Measurements from ENCODE around the gene KIF5C. TPM values are rescaled to one million over a fixed set of nuclear protein-coding genes. Genes with fewer than 3 reads are reported as not detected.

Gene KIF5C
- total RNA-seq, 1 experiment from 2014 or later = 0.11 TPM

DNA sequence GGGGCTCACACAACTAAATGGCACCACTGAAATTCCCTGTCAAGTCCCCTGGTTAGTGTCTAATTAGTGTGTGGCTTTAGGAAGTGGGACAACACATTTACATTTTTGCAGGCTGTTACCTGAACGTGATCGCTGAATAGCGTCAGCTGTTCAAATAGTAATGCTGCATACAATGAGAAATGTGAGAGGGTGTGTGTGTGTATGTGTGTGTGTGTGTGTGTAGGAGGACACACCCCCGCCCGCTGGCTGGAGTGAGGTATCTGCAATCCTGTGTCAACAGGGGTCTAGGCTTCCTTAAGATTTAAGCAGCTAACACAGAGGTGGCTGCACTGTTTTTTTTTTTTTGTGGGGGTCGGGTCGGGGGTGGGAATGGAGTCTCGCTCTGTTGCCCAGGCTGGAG lies 158.7 kb downstream of the KIF5C start:
- H3K4me3 ChIP-seq = no peak overlapping the region
- DNase-seq (ENCODE audit: low read depth in 1 of 2, low spot score in 2 of 2) = no peak
- no peak overlapping the region for H3K27ac ChIP-seq
- no peaks in the 10 kb centered on the region for H3K9me3 ChIP-seq (replicated peaks)
- peaks cover 11% of the 10 kb centered on the region for H3K4me1 ChIP-seq (replicated peaks)
- no peaks in the 10 kb centered on the region for H3K27me3 ChIP-seq (replicated peaks)
- no peaks in the 10 kb centered on the region for H3K36me3 ChIP-seq

DNA sequence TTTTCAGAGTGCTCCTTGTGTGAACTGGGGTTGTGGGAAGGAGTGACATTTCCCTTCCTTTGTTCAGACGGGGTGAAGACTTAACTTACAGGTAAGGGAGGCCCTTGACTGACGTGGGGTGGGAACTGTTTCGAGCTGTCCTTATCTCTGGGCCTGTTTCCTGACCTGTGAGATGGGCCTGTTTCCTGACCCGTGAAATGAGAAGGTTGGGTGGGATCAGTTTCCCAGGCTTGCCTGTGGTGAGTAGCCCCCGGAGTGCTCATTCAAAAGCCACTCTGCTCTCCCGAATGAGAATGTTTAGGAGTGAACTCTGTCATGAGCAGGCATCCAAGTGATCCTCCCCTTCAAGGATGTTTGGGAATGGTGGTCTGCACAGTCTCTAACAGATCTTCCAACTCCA lies 159.4 kb downstream of the KIF5C start:
- Histone ChIP-seq H3K36me3 (no peaks in the 10 kb centered on the region), H3K27me3 (replicated peaks) (no peaks in the 10 kb centered on the region), H3K27ac (no peak overlapping the region), H3K4me3 (no peak overlapping the region), H3K9me3 (replicated peaks) (no peaks in the 10 kb centered on the region), H3K4me1 (replicated peaks) (peaks cover 17% of the 10 kb centered on the region)
- DNase-seq (ENCODE audit: low read depth in 1 of 2, low spot score in 2 of 2) = no peak

DNA sequence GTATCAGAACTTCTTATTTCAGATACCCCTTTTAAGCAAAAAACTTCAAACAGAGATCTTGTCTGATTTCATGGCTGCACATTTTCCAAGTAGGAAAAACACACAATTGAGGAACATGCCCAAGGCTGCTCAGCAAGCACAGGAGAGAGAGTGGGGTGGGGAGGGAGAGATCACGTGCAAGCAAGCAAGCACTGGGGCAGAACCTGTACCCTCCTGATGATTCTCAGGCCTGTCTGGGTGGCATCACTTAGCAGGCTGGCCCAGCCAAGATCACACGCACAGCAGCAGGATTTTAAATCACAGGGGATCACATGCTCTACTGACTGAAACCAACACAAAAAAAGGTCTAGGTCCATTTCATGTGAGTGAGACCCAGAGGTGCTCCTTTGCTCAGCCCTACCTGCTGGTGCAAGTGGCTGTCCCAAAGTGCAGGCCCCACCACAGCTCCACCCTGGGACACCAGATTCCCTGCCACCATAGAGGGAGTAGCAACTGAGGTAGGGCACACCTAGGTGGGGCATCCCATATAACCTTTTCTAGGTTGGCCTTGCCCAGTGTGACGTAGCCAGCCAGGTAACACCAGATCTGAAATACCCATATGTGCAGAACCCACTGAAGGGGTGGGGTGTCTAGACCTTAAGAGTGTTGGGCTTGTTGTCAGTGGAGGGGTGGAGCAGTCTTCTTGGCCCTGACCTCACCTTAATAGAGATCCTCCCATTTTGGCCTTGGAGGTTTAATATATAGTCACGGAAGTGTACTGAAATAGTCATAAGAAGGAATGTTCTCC lies 161.7 kb downstream of the KIF5C start:
- no peaks in the 10 kb centered on the region for H3K36me3 ChIP-seq

DNA sequence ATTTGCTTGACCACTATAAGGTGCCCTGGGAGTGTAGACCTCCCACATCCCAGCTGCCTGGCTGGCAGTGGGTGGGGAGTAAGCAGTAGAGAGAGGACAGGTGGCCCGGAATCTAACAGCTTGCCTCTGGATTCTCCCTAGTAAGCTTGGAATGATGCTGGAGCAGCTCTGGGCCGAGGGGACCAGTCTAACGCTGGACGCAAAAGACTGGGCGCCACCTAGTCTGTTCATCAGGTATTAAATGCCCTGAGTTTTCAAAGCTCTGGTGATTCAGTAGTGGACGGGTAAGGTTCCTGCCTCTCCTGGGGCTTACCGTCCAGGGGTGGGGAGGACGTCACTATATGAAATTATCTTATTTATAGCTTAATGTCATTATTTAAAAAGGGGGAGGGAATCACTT lies 162.8 kb downstream of the KIF5C start:
- Histone ChIP-seq H3K9me3 (replicated peaks) (no peaks in the 10 kb centered on the region), H3K36me3 (no peaks in the 10 kb centered on the region), H3K27me3 (replicated peaks) (no peaks in the 10 kb centered on the region), H3K27ac (no peak overlapping the region), H3K4me3 (peak overlapping the region; percentile 91), H3K4me1 (replicated peaks) (peaks cover 32% of the 10 kb centered on the region)
- no peak for DNase-seq (ENCODE audit: low read depth in 1 of 2, low spot score in 2 of 2)

More for the DNA sequence above, 161.7 kb downstream of the KIF5C start:
- H3K9me3 ChIP-seq (replicated peaks) = no peaks in the 10 kb centered on the region
- peaks cover 22% of the 10 kb centered on the region for H3K4me1 ChIP-seq (replicated peaks)
- no peak for DNase-seq (ENCODE audit: low read depth in 1 of 2, low spot score in 2 of 2)
- H3K4me3 ChIP-seq = no peak overlapping the region
- H3K27me3 ChIP-seq (replicated peaks) = no peaks in the 10 kb centered on the region
- H3K27ac ChIP-seq = no peak overlapping the region

DNA sequence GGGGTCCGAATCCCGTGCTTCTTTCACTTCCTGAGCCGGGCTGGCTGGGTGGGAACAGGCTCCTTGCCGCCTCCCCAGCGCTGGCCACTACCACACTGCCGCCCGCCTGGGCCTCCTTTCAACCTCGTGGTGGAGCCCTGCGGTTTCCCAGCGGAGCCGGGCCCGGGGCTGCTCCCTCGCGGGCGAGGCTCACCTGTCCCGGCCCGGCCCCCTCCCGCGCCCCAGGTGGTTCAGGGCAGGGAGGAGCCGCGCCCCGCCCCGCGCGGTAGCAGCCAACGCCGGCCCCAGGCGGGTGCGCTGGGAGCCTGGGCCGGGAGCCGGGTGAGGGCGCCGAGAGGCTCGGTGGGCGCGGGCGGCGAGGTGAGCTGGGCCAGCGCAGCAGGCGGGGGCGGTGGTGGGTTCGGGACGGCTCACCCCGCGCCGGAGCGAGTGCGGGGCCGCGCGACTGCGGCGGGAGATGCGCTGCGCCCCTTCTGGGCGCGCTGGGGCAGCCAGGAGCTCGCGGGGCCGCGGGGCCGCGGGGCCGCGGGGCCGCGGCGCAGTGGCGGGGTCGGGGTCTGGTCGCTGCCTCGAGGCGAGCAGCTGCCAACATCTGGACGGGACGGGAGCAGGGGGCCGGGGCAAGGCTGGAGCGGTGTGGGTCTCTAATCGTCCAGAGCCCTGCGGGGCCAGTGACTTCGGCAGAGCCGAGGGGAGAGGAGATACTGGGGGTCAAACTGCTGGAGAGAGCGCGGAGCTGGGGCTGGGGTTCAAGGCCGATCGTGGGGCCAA lies 163.6 kb downstream of the KIF5C start, which contains the start of gene LYPD6B:
Gene LYPD6B (plus strand): TSS at position 258 of the 771 bp plus-strand sequence. CDS start 92,250 bp downstream, outside the sequence.
- H3K4me1 ChIP-seq (replicated peaks) = peaks cover 39% of the 10 kb centered on the region
- H3K9me3 ChIP-seq (replicated peaks) = no peaks in the 10 kb centered on the region
- peak within 1 kb of the TSS; percentile 49; the same call in 1 of the 2 replicates for H3K27ac ChIP-seq
- H3K36me3 ChIP-seq = no peaks in the 10 kb centered on the region
- peak; percentile 49 to 56 for DNase-seq (ENCODE audit: low read depth in 1 of 2, low spot score in 2 of 2)
- peak within 1 kb of the TSS; percentile 91 for H3K4me3 ChIP-seq
- no peaks in the 10 kb centered on the region for H3K27me3 ChIP-seq (replicated peaks)

DNA sequence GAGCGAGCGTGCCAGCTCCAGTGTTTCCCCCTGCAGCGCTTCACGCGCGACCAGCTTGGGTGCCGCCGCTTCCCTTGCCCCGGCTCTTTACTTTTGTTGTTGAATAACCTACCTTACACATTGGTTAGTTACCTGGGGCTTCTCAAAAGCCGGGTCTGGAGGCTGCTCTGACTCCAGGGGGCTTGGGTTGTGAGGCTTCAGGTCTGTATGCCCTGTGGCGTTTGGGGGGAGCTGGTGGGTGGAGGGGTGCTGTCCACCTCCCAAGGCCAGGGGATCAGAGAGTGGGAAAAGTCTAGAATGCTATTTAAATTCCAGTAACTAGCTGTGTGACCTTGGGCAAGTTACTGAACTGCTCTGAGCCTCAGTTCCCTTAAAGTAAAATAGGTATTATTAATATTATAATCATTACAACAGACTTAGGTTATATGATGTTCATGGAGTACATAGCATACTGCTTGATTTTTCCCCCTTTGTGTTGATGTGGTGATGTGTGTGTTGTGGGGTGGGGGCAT lies 164.2 kb downstream of the KIF5C start:
- H3K4me3 ChIP-seq = peak overlapping the region; percentile 91

DNA sequence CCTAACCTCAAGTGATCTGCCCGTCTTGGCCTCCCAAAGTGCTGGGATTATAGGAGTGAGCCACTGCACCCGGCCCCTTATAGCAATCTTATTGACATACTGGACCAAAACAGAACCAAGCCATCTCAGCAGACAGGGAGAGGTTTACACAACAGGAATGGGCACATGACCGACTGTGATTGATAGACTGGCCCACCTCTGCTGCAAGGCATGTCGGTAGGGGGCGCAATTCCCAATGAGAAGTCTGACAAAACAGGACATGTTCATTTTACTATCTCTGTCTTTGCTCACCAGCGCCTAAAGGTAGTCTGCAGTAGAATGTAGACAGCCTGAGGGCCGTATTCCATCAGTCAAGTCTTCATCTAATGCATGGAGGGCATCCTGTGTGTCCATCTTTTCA lies 165.4 kb downstream of the KIF5C start:
- Histone ChIP-seq H3K27me3 (replicated peaks) (no peaks in the 10 kb centered on the region), H3K4me1 (replicated peaks) (peaks cover 49% of the 10 kb centered on the region), H3K4me3 (no peak overlapping the region), H3K27ac (no peak overlapping the region), H3K36me3 (no peaks in the 10 kb centered on the region), H3K9me3 (replicated peaks) (no peaks in the 10 kb centered on the region)
- DNase-seq (ENCODE audit: low read depth in 1 of 2, low spot score in 2 of 2) = no peak

More for the DNA sequence above, 164.2 kb downstream of the KIF5C start:
- Histone ChIP-seq H3K36me3 (no peaks in the 10 kb centered on the region), H3K4me1 (replicated peaks) (peaks cover 46% of the 10 kb centered on the region), H3K9me3 (replicated peaks) (no peaks in the 10 kb centered on the region), H3K27me3 (replicated peaks) (no peaks in the 10 kb centered on the region), H3K27ac (no peak overlapping the region)
- DNase-seq (ENCODE audit: low read depth in 1 of 2, low spot score in 2 of 2) = no peak

DNA sequence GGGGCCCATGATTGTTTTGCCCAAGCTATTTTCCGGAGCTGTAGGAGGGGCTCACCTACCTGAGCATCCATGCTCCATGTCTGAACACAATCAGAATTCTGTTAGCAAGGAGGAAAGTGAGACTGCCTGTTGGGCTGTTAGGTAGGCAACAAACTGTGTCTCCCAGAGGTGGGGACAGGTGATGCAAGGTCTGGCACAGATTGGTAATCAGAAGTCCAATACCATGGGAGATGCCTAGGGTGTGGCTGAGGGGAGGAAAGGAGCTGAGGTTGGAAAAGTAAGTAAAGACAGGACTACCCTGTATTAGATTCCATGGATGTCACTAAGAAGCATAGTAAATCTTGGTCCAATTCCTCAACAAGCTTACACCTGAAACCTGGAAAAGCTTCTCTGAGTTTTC lies 166.5 kb downstream of the KIF5C start:
- no peaks in the 10 kb centered on the region for H3K36me3 ChIP-seq
- no peak overlapping the region for H3K27ac ChIP-seq
- no peaks in the 10 kb centered on the region for H3K9me3 ChIP-seq (replicated peaks)
- no peak overlapping the region for H3K4me3 ChIP-seq
- H3K4me1 ChIP-seq (replicated peaks) = peaks cover 49% of the 10 kb centered on the region
- no peaks in the 10 kb centered on the region for H3K27me3 ChIP-seq (replicated peaks)
- DNase-seq (ENCODE audit: low read depth in 1 of 2, low spot score in 2 of 2) = no peak

DNA sequence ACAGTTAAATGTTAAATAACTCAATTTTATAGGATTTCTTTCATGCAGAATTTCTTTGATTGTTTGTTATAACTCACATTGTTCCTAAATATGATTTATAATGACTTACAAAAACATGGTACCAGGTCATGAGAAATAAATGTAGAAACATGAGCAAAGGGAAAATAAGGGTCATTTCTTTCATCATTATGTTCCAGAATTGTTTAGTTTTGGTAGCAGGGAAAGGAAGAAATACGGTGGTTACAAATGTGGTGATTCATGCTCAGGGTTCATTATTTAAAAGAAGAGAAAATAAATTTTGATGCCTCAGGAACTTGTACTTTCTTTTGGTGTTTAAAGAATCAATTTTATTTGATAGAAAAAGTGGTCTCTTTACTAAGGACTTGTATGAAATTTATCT lies 167.9 kb downstream of the KIF5C start:
- Histone ChIP-seq H3K27ac (peak overlapping the region; percentile 16), H3K9me3 (replicated peaks) (0 out of 2 replicates have a peak, but pooled peaks cover 7% of the 10 kb centered on the region), H3K36me3 (no peaks in the 10 kb centered on the region), H3K4me3 (no peak overlapping the region), H3K27me3 (replicated peaks) (no peaks in the 10 kb centered on the region), H3K4me1 (replicated peaks) (peaks cover 45% of the 10 kb centered on the region)
- DNase-seq (ENCODE audit: low read depth in 1 of 2, low spot score in 2 of 2) = no peak

DNA sequence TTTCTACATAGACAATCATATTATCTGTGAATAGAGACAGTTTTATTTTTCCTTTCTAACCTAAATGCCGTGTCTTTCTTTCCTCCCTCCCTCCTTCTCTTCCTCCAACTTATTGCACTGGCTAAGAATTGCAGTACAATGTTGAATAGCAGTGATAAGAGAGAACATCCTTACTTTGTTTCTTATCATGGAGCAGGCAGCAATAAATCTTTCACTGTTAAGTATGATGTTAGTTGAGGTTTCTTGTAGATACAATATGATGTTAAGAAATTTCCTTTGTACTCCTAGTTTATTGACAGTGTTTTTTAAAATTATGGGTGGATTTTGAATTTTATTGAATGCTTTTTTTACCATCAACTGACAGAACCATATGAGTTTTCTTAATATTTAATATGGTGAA lies 169.5 kb downstream of the KIF5C start:
- no peaks in the 10 kb centered on the region for H3K27me3 ChIP-seq (replicated peaks)
- no peak for DNase-seq (ENCODE audit: low read depth in 1 of 2, low spot score in 2 of 2)
- H3K36me3 ChIP-seq = no peaks in the 10 kb centered on the region
- peaks cover 40% of the 10 kb centered on the region for H3K4me1 ChIP-seq (replicated peaks)
- no peak overlapping the region for H3K27ac ChIP-seq
- H3K9me3 ChIP-seq (replicated peaks) = 0 out of 2 replicates have a peak, but pooled peaks cover 7% of the 10 kb centered on the region
- H3K4me3 ChIP-seq = no peak overlapping the region

DNA sequence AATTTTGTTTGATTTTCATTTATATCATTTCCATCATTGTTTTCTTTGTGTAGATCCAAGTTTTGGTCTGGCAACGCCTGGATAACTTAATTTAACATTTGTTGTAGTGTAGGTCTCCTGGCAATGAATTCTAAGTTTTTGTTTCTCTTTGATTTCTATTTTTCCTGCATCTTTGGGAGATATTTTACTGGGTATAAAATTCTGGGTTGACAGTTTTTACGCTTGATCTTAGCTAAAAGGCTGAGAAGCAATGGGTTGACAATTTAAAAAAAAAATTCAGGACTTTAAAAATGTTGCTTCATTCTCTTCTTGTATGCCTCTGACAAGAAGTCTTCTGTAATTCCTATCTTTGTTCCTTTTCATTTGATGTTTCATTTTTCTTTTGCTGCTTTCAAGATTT lies 172.1 kb downstream of the KIF5C start:
- Histone ChIP-seq H3K9me3 (replicated peaks) (0 out of 2 replicates have a peak, but pooled peaks cover 7% of the 10 kb centered on the region), H3K27ac (no peak overlapping the region), H3K27me3 (replicated peaks) (no peaks in the 10 kb centered on the region), H3K4me1 (replicated peaks) (peaks cover 43% of the 10 kb centered on the region), H3K36me3 (no peaks in the 10 kb centered on the region), H3K4me3 (no peak overlapping the region)
- DNase-seq (ENCODE audit: low read depth in 1 of 2, low spot score in 2 of 2) = no peak

DNA sequence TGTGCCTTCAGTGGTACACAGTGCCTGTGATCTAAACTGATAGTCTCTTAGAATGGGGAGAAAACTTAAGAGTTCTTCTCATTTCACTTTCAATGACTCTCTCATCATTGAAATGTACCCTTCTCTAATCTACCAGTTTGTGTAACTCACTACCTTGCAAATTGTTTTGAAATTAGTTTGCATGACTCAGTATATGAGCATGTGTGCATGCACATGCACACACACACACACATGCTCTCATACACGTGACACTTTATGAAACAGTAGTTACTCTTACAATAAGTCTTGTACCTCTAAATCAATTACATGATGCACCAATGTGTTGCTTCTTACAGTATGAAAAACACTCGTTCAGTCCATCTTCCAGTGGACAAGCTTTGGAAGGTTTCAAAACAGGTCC lies 174.1 kb downstream of the KIF5C start:
- Histone ChIP-seq H3K36me3 (no peaks in the 10 kb centered on the region), H3K27ac (peak overlapping the region; percentile 69), H3K4me3 (no peak overlapping the region), H3K9me3 (replicated peaks) (peaks cover 7% of the 10 kb centered on the region; the same call in 1 of the 2 replicates), H3K27me3 (replicated peaks) (no peaks in the 10 kb centered on the region), H3K4me1 (replicated peaks) (peaks cover 26% of the 10 kb centered on the region)
- no peak for DNase-seq (ENCODE audit: low read depth in 1 of 2, low spot score in 2 of 2)

DNA sequence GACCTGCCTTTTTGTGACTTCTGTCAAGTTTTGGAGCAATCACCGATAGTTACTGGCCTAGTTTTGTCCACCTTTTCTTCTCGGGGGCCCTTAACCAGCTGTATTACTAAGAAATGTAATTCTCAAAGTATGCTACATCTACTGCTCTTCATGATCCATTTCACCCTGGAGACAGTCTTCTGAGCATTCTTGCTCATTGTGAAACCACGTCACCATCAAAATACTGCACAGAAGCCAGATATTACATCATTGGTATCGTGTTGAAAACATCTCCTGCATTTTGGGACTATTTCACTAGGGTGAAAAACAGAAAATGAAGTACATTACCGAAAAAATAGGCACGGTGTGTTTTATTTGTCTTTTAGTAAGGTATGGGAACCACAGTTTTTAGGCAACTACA lies 175.2 kb downstream of the KIF5C start:
- Histone ChIP-seq H3K4me1 (replicated peaks) (peaks cover 21% of the 10 kb centered on the region), H3K4me3 (no peak overlapping the region), H3K27ac (peak overlapping the region; percentile 69), H3K9me3 (replicated peaks) (peaks cover 7% of the 10 kb centered on the region; the same call in 1 of the 2 replicates), H3K36me3 (no peaks in the 10 kb centered on the region), H3K27me3 (replicated peaks) (no peaks in the 10 kb centered on the region)
- no peak for DNase-seq (ENCODE audit: low read depth in 1 of 2, low spot score in 2 of 2)

DNA sequence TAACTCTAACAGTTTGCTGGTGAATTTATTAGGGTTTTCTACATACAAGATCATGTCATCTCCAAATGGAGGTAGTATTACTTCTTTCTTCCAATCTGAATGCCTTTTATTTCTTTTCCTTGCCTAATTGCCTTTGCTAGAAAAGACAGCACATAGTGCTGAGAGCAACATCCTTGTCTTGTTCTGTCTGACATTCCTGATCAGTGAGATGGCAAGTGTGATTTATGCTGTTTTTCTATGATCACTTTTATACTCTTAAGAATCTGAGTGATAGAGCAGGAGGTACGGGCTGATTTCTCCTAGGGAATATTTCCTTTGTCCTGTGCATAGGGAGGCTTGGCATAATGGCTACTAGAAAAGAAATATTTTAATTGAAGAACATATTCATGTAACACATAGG lies 180.7 kb downstream of the KIF5C start:
- H3K4me3 ChIP-seq = no peak overlapping the region
- no peak overlapping the region for H3K27ac ChIP-seq
- H3K9me3 ChIP-seq (replicated peaks) = no peaks in the 10 kb centered on the region; the same call in 1 of the 2 replicates
- no peaks in the 10 kb centered on the region for H3K36me3 ChIP-seq
- H3K27me3 ChIP-seq (replicated peaks) = no peaks in the 10 kb centered on the region
- peaks cover 30% of the 10 kb centered on the region for H3K4me1 ChIP-seq (replicated peaks)
- no peak for DNase-seq (ENCODE audit: low read depth in 1 of 2, low spot score in 2 of 2)

Measured in SJSA1 (cell line).